ENCODE data around the gene GCNT2.
A peak's percentile ranks its signal among the peaks of the same experiment; 100 is the strongest.
"Not testable (repeated sequence)": the region's sequence is repeated elsewhere in the genome, so short reads cannot be mapped to it uniquely, and the experiment has no call there.

Gene GCNT2

DNA sequence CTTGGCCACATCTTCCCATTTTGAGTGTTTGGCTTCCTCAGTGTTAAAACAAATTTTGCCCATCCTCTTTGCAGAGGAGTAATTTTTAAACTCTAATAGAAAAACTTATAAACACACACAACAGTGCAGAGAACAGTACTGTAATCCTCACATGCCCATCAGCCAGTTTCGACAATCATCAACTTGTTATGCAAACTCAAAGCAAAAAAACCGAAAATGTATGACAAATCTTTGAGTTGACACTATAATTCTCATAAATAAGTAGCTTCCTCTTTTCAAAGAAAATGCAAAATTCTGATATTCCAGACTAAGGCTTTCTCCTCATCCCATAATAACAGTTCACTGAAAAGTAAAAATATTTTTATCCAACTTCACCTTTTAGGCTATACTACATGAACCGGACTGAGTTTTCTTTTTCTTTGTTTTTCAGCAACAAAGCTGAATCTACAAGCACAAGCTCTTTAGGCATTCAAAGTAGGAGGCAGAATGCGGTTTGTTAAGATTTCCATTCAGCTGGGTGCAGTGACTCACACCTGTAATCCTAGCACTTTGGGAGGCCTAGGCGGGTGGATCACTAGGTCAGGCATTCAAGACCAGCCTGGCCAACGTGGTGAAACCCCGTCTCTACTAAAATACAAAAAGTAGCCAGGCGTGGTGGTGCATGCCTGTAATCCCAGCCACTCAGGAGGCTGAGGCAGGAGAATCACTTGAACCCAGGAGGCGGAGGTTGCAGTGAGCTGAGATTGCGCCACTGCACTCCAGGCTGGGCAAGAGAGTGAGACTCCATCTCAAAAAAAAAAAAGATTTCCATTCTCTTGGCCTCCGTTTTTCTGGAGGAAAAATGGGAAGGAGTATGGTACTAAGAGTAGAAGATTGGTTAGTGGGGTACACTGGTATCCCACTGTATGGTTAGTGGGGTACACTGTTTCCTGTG is 74.8 kb downstream of the GCNT2 start:
- H3K4me3 ChIP-seq (ENCODE audit: low read length): no peak overlapping the region
- TF ChIP-seq, protein P1, sequence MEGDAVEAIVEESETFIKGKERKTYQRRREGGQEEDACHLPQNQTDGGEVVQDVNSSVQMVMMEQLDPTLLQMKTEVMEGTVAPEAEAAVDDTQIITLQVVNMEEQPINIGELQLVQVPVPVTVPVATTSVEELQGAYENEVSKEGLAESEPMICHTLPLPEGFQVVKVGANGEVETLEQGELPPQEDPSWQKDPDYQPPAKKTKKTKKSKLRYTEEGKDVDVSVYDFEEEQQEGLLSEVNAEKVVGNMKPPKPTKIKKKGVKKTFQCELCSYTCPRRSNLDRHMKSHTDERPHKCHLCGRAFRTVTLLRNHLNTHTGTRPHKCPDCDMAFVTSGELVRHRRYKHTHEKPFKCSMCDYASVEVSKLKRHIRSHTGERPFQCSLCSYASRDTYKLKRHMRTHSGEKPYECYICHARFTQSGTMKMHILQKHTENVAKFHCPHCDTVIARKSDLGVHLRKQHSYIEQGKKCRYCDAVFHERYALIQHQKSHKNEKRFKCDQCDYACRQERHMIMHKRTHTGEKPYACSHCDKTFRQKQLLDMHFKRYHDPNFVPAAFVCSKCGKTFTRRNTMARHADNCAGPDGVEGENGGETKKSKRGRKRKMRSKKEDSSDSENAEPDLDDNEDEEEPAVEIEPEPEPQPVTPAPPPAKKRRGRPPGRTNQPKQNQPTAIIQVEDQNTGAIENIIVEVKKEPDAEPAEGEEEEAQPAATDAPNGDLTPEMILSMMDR (IDR thresholded peaks at IDR 0.05; ENCODE audit: insufficient read depth, low read depth, low read length, missing control alignments): no peak
- DNase-seq (ENCODE audit: low read depth): peak; percentile 56

DNA sequence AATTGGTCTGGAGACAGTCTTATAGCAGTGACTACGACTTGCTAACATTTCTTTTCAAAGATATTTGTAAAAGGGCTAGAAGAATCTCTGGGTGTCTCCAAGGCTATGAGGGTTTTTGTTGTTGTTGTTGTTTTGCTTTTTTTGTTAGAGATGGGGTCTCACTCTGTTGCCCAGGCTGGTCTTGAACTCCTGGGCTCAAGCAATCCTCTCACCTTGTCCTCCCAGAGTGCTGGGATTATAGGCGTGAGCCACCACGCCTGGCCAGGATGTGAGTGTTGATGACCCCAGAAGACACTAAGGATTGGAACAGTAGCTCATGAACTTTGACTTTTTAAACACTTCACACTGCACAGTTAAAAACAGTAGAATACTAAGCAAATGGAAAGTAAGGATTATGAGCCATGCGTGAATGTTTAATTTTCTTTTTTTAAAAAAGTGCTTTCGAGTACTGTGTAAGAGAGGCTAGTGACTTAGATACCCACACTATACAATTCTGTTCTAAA is 76.4 kb downstream of the GCNT2 start:
- no peak for DNase-seq (ENCODE audit: low read depth)
- no peak overlapping the region for H3K4me3 ChIP-seq (ENCODE audit: low read length)
- TF ChIP-seq, protein P1 (IDR thresholded peaks at IDR 0.05; ENCODE audit: insufficient read depth, low read depth, low read length, missing control alignments): no peak

DNA sequence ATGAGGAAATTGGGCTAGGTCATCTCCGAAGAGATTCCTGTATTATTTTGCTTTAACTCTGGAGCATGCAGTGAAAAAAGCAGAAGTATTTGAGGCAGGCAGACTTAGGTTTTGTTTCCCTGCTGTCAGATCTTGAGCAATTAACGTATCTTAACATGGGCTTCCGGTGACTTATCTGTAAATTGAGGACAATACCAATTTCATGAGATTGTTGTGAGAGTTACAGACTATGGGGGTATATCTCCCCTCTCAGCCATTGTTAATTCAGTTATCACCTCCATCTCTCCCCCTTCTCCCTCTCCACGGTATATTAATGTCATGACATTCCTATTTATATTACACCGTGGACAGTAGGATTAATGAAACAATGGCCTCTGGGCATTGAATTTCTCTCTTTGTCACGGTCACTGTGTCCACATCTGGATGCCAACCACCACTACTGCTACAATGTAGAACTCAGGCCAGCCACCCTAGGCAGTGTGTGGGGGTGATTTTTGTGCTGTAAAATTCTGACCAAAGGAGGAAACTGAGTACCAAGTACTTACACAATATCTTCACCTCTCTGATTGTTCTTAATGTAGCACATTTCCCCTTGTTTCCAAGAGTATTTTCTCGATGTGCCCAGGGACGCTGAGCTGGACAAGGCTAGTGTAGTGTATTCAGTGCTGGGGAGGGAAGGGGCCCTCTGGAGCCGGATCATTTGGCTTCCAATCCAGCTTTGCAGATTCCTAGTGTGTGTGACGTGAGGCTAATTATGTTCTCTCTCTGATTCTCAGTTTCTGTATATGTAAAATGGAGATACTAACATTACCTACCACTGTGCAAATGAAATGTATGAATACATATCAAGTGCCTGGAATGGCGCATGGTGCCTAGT is 77.2 kb downstream of the GCNT2 start:
- TF ChIP-seq, protein P1 (IDR thresholded peaks at IDR 0.05; ENCODE audit: insufficient read depth, low read depth, low read length, missing control alignments): no peak
- no peak for DNase-seq (ENCODE audit: low read depth)
- no peak overlapping the region for H3K4me3 ChIP-seq (ENCODE audit: low read length)

DNA sequence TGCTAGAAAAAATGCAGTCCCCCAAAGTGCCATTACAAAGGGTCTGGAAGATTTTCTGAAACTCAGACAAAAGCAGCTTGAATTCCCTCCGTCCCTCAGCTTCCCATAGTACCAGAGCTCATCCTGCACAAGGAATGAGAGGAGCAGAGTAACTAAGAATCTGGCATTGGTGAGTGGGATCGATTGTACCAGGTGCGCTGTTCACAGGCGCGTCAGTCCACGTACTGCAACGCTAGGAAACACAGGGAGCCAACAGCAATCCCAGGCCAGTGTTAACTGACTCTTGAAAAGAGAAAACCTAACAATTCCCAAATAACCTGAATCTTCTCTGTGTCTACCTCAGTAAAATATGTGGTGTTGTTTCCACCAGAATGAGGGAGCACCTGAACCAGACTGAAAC is 77.9 kb downstream of the GCNT2 start:
- TF ChIP-seq, protein P1 (IDR thresholded peaks at IDR 0.05; ENCODE audit: insufficient read depth, low read depth, low read length, missing control alignments): no peak
- no peak overlapping the region for H3K4me3 ChIP-seq (ENCODE audit: low read length)
- no peak for DNase-seq (ENCODE audit: low read depth)

DNA sequence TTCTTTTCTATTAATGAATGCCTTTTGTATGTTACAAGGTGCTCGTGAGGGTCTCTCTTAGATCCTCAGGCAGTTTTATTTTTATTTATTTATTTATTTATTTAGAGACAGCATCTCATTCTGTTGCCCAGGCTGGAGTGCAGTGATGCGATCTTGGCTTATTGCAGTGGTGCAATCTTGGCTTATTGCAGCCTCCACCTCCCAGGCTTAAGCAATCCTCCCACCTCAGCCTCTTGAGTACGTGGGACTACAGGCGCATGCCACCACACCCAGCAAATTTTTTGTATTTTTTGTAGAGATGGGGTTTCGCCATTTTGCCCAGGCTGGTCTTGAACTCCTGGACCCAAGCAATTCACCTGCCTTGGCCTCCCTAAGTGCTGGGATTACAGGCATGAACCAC is 79.5 kb downstream of the GCNT2 start:
- DNase-seq (ENCODE audit: low read depth); H3K4me3 ChIP-seq (ENCODE audit: low read length): not testable (repeated sequence)

DNA sequence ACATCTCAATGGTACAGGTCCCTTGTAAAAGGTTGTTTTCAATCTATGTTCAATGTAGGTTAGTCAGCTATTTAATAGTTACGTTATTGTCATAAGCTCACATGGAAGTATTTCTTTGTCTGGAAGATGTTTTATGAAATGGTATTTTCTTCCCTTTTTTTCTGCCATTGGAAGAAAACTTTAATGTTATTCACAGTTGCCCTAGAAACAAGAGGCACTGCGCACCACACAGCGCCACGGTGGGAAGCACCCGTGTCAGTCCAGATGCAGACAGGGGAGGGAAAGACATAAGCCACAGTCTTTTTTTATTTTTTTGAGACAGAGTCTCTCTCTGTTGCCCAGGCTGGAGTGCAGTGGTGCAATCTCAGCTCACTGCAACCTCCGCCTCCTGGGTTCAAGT is 82.1 kb downstream of the GCNT2 start:
- DNase-seq (ENCODE audit: low read depth): no peak
- H3K4me3 ChIP-seq (ENCODE audit: low read length): no peak overlapping the region
- TF ChIP-seq, protein P1 (IDR thresholded peaks at IDR 0.05; ENCODE audit: insufficient read depth, low read depth, low read length, missing control alignments): no peak

DNA sequence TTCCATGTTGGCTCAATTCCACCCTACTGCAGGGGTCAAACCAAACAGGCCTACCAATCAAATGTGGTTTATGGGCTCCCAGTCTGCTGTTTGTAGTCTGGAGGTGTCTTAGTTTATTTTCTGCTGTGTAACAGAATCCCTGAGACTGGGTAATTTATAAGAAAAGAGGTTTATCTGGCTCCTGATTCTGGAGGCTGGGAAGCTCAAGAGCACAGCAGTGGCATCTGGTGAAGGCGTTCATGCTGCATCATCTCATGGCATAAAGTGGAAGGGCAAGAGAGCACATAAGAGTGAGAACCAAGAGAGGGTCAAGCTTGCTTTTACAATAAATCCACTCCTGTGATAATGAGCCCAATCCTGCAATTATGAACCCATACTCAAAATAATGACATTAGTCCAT is 87.9 kb downstream of the GCNT2 start:
- H3K4me3 ChIP-seq (ENCODE audit: low read length): no peak overlapping the region
- TF ChIP-seq, protein P1 (IDR thresholded peaks at IDR 0.05; ENCODE audit: insufficient read depth, low read depth, low read length, missing control alignments): no peak
- DNase-seq (ENCODE audit: low read depth): no peak

Measured in epithelial cell of esophagus (primary cell).